Mucosa of gallbladder (tissue), 1 donor: Measurements from ENCODE around the gene IFI16. TPM values are rescaled to one million over a fixed set of nuclear protein-coding genes. Genes with fewer than 3 reads are reported as not detected.
"Not testable (repeated sequence)": the region's sequence is repeated elsewhere in the genome, so short reads cannot be mapped to it uniquely, and the experiment has no call there.

Experiments used
- DNase-seq: peaks from one replicate; pipeline ENCODE4 v3.0.0-alpha.2; 2020; ENCODE audit warnings: low spot score
- total RNA-seq: library from RNA; stranded (reverse); gene quantifications from one replicate; pipeline ENCODE4 v1.2.1, GENCODE V29; 2021
- donor health status: DM: no; HTN: no; CAD: no.

Gene IFI16
- total RNA-seq, 1 donor from 2014 or later: 42.4 TPM

DNA sequence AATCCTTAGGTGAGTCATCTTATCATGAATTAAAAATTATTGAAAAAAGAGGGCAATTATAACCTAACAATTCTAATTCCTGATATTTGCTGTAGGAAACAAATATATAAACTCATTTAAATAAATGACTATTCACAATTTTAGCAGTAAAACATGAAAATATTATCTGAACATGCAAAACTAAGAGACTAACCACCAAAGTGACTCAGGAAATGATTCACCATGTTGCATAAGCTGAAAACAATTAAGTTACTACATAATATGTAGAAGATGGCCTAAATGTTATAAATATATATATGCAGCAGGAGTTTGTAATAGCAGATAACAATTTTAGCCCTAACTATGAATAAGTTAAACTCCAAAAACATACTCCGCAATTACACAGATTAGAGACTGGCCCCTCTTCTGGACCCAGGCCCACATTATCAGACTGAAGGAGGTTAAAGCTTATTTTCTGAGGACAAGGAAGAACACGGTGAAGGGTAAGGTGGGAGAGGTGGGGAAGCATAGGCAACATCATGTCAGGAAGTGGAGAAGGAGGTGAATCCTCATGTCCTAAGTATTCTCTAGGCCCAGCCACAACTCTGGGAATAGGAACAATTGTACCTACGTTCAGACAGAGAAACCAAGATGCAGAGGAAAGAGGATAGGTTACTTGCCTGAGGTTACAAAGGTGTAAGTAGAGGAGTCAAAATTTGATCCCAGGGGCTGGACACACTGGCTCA is 82.5 kb downstream of the IFI16 start:
- DNase-seq: no peak

- no peak for DNase-seq
Measured at GRCh38 chr1:159098596-159098995, 88.9 kb downstream of the IFI16 start.

- DNase-seq: no peak
Measured at GRCh38 chr1:159100589-159100988, 90.9 kb downstream of the IFI16 start.

- DNase-seq: not testable (repeated sequence)
Measured at GRCh38 chr1:159103021-159103420, 93.3 kb downstream of the IFI16 start.

Other genes starting within 250 kb of the IFI16 start
- gene OR6N1, start 237.7 kb upstream of the IFI16 start, total RNA-seq: not detected
- not detected for gene OR6N2, start 228.7 kb upstream of the IFI16 start, total RNA-seq
- gene MNDA, start 178.6 kb upstream of the IFI16 start, total RNA-seq: 3.8 TPM
- gene PYHIN1, start 78.4 kb upstream of the IFI16 start, total RNA-seq: 3.2 TPM
- gene AIM2, start 66.9 kb downstream of the IFI16 start, total RNA-seq: 0.86 TPM
- gene CADM3, start 161.7 kb downstream of the IFI16 start, total RNA-seq: 5.2 TPM
- gene ACKR1, start 195.0 kb downstream of the IFI16 start, total RNA-seq: 23.3 TPM